ENCODE measurements around the gene MED28.
"Not testable (repeated sequence)": the region's sequence is repeated elsewhere in the genome, so short reads cannot be mapped to it uniquely, and the experiment has no call there.

Gene MED28

GRCh38 chr4:17657849-17658248, 43.4 kb downstream of the MED28 start (continued):
- TF ChIP-seq CSRNP3 (CRISPR knock-in tag; IDR thresholded peaks at IDR 0.05) (no peak), ARNTL (CRISPR knock-in tag; IDR thresholded peaks at IDR 0.05; ENCODE audit: borderline replicate concordance, low read depth) (no peak), PPARA (CRISPR knock-in tag; IDR thresholded peaks at IDR 0.05; ENCODE audit: borderline replicate concordance) (no peak), BACH2 (CRISPR knock-in tag; IDR thresholded peaks at IDR 0.05; ENCODE audit: borderline replicate concordance) (no peak), CREB5 (CRISPR knock-in tag; IDR thresholded peaks at IDR 0.05; ENCODE audit: low read depth) (no peak), POU6F1 (CRISPR knock-in tag; IDR thresholded peaks at IDR 0.05; ENCODE audit: borderline replicate concordance, low read depth) (no peak), ESRRG (CRISPR knock-in tag; IDR thresholded peaks at IDR 0.05) (no peak), SNAI2 (CRISPR knock-in tag; IDR thresholded peaks at IDR 0.05) (no peak), ZC3H10 (CRISPR knock-in tag; IDR thresholded peaks at IDR 0.05) (no peak)

- ATAC-seq, result not testable (repeated sequence)
Measured at GRCh38 chr4:17659196-17659595, 44.8 kb downstream of the MED28 start.

- no peak for ATAC-seq
- no peak for TF ChIP-seq GLIS3 (CRISPR knock-in tag; IDR thresholded peaks at IDR 0.05)
- no peak for TF ChIP-seq POU6F1 (CRISPR knock-in tag; IDR thresholded peaks at IDR 0.05; ENCODE audit: borderline replicate concordance, low read depth)
- TF ChIP-seq OSR1 (CRISPR knock-in tag; IDR thresholded peaks at IDR 0.05), result no peak
- no peak for TF ChIP-seq CSDC2 (CRISPR knock-in tag; IDR thresholded peaks at IDR 0.05)
- TF ChIP-seq TSHZ2 (CRISPR knock-in tag; IDR thresholded peaks at IDR 0.05), result no peak
- TF ChIP-seq RARB (CRISPR knock-in tag; IDR thresholded peaks at IDR 0.05), result no peak
- no peak for TF ChIP-seq TOX (CRISPR knock-in tag; IDR thresholded peaks at IDR 0.05; ENCODE audit: borderline replicate concordance)
- TF ChIP-seq SNAI2 (CRISPR knock-in tag; IDR thresholded peaks at IDR 0.05), result no peak
- TF ChIP-seq CREB5 (CRISPR knock-in tag; IDR thresholded peaks at IDR 0.05; ENCODE audit: low read depth), result no peak
- no peak for TF ChIP-seq ZNF8 (CRISPR knock-in tag; IDR thresholded peaks at IDR 0.05)
- no peak for TF ChIP-seq ZNF565 (CRISPR knock-in tag; conservative IDR thresholded peaks at IDR 0.05; ENCODE audit: low read depth)
- no peak for TF ChIP-seq ZFP3 (CRISPR knock-in tag; IDR thresholded peaks at IDR 0.05)
- no peak for TF ChIP-seq ZC3H10 (CRISPR knock-in tag; IDR thresholded peaks at IDR 0.05)
- no peak for TF ChIP-seq ZFP30 (CRISPR knock-in tag; IDR thresholded peaks at IDR 0.05)
Measured at GRCh38 chr4:17662694-17663093, 48.3 kb downstream of the MED28 start.

Data from SK-N-SH treated with all-trans-retinoic acid at 6 μM for 48 hours (cell line).